Keratinocyte (primary cell): ENCODE measurements around the gene PLEKHG5.

ENCODE experiments used
- EZH2 ChIP-seq: IDR thresholded peaks from one replicate; pipeline ENCODE4 v1.6.1; 2012; ENCODE audit warnings: inconsistent platforms, mild to moderate bottlenecking, low read length, moderate library complexity
- TF ChIP-seq, protein P1 (sequence below), 3 experiments: IDR thresholded peaks in 1 of 3; conservative IDR thresholded peaks in 1 of 3; optimal IDR thresholded peaks in 1 of 3; 2 replicates in 2 of 3; 3 replicates in 1 of 3; pipeline versions ENCODE3 to v1.5.1; 2011; ENCODE audit warnings: low read length in 3 of 3, mild to moderate bottlenecking in 3 of 3, moderate library complexity in 2 of 3, control low read depth in 1 of 3, inconsistent platforms in 1 of 3; ENCODE audit not compliant: insufficient read depth in 2 of 3; ENCODE audit errors: extremely low read depth in 1 of 3

- TF ChIP-seq, protein P1, sequence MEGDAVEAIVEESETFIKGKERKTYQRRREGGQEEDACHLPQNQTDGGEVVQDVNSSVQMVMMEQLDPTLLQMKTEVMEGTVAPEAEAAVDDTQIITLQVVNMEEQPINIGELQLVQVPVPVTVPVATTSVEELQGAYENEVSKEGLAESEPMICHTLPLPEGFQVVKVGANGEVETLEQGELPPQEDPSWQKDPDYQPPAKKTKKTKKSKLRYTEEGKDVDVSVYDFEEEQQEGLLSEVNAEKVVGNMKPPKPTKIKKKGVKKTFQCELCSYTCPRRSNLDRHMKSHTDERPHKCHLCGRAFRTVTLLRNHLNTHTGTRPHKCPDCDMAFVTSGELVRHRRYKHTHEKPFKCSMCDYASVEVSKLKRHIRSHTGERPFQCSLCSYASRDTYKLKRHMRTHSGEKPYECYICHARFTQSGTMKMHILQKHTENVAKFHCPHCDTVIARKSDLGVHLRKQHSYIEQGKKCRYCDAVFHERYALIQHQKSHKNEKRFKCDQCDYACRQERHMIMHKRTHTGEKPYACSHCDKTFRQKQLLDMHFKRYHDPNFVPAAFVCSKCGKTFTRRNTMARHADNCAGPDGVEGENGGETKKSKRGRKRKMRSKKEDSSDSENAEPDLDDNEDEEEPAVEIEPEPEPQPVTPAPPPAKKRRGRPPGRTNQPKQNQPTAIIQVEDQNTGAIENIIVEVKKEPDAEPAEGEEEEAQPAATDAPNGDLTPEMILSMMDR (optimal IDR thresholded peaks at IDR 0.05 in 1 of 3, IDR thresholded peaks at IDR 0.05 in 1 of 3, conservative IDR thresholded peaks at IDR 0.05 in 1 of 3; ENCODE audit: extremely low read depth in 1 of 3, insufficient read depth in 2 of 3, low read length in 3 of 3) = no peak
- no peak for TF ChIP-seq EZH2
Observed at GRCh38 chr1:6419397-6419803, 72.1 kb downstream of the PLEKHG5 start.
